ENCODE results near the gene MBD3L3. TPM values are rescaled to one million over a fixed set of nuclear protein-coding genes. Genes with fewer than 3 reads are reported as not detected.

MBD3L3 gene
- total RNA-seq (2022; extraction: Qiagen RNA extraction; ENCODE audit: low read depth) = not detected in 5 replicates

GRCh38 chr19:7058576-7058975 lies at the start of gene MBD3L3:
Gene MBD3L3 (minus strand): TSS chr19:7058676. CDS start chr19:7058605, 71 bp downstream.

GRCh38 chr19:7069042-7069903 lies 10.8 kb upstream of the MBD3L3 start, which contains the start of gene ZNF557:
Gene ZNF557 (plus strand): TSS chr19:7069703. CDS start chr19:7075075, 5,372 bp downstream.

GRCh38 chr19:7049021-7049420 lies 9.5 kb downstream of the MBD3L3 start, which contains the start of gene MBD3L2:
Gene MBD3L2 (plus strand): TSS chr19:7049321. CDS start chr19:7049374, 53 bp downstream.

GRCh38 chr19:7040079-7040478 lies 18.4 kb downstream of the MBD3L3 start, which contains the start of gene MBD3L4:
Gene MBD3L4 (minus strand): TSS chr19:7040179. CDS start chr19:7040144, 35 bp downstream.

GRCh38 chr19:7030278-7030677 lies 28.2 kb downstream of the MBD3L3 start, which contains the start of gene MBD3L5:
Gene MBD3L5 (plus strand): TSS chr19:7030578. CDS start chr19:7030612, 34 bp downstream.

GRCh38 chr19:7021331-7021730 lies 37.1 kb downstream of the MBD3L3 start, which contains the start of gene MBD3L2B:
Gene MBD3L2B (minus strand): TSS chr19:7021431. CDS start chr19:7021397, 34 bp downstream.

Other genes starting within 250 kb of the MBD3L3 start
- gene ADGRE1, start 171.1 kb downstream of the MBD3L3 start, total RNA-seq (2022; extraction: Qiagen RNA extraction; ENCODE audit: low read depth) = 5.0 to 6.0 TPM (median 5.4 TPM) in 5 replicates
- not detected in 5 replicates for gene MBD3L2B, start 37.2 kb downstream of the MBD3L3 start, total RNA-seq (2022; extraction: Qiagen RNA extraction; ENCODE audit: low read depth)
- not detected in 5 replicates for gene MBD3L5, start 28.1 kb downstream of the MBD3L3 start, total RNA-seq (2022; extraction: Qiagen RNA extraction; ENCODE audit: low read depth)
- not detected in 5 replicates for gene MBD3L4, start 18.5 kb downstream of the MBD3L3 start, total RNA-seq (2022; extraction: Qiagen RNA extraction; ENCODE audit: low read depth)
- gene MBD3L2, start 9.4 kb downstream of the MBD3L3 start, total RNA-seq (2022; extraction: Qiagen RNA extraction; ENCODE audit: low read depth) = not detected in 5 replicates
- 2.2 to 3.3 TPM (median 3.0 TPM) in 5 replicates for gene ZNF557, start 11.0 kb upstream of the MBD3L3 start, total RNA-seq (2022; extraction: Qiagen RNA extraction; ENCODE audit: low read depth)
- gene INSR, start 235.7 kb upstream of the MBD3L3 start, total RNA-seq (2022; extraction: Qiagen RNA extraction; ENCODE audit: low read depth) = 1.6 to 4.1 TPM (median 2.7 TPM) in 5 replicates